Measurements from ENCODE around the gene USP7. TPM values are rescaled to one million over a fixed set of nuclear protein-coding genes. Genes with fewer than 3 reads are reported as not detected.
A peak's percentile ranks its signal among the peaks of the same experiment; 100 is the strongest.

USP7 gene
- total RNA-seq, 1 donor from 2014 or later, result 96.9 TPM

DNA sequence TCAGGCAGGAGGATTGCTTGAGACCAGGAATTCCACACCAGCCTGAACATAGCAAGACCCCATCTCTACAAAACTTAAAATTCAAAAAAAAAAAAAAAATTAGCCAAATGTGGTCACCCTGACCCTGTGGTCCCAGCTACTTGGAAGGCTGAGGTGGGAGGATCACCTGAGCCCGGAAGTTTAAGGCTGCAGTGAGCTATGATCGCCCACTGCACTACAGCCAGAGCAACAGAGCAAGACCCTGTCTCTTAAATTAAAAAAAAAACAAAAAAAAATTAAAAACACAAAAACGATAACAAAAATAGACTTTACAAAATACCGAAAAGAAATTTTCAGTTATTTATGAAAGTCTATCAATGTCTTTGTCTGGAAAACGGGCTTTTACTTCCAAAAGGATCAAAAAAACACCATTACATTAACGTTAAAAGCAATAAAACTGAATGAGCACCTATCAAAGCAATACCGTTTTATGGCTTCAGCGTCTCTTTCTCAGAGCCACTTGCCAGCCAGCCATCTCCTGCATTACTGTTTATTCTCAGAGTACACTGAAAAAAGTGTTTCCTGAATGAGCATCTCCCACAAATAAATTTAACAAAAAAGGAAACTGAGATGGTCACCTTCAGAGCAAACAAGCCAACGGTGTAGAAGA, 6.1 kb downstream of the USP7 start:
- Histone ChIP-seq H3K4me1 (ENCODE audit: insufficient read depth, low read length) (peaks cover 47% of the 10 kb centered on the region), H3K9ac (ENCODE audit: low read length) (peak overlapping the region; percentile 48)
- H3K27ac Mint-ChIP-seq (ENCODE audit: unreplicated experiment), result peak overlapping the region; percentile 47

DNA sequence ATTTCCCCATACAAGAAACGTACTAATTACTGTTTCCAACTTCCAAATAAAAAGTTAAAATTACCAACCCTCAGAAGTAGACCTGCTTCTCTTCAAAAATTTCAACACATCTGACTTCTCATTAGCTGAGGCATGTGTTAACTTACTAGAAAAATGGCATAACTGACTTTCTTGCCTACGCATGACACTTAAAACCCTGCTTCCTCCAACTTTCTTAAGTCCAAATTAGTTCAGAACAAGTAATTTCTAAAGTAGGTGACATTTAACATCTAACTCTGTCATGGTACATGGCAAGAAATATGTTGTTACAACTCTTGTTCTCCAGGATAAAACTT, 6.7 kb downstream of the USP7 start:
- H3K4me2 ChIP-seq (ENCODE audit: low read length), result no peak overlapping the region
- no peak for TF ChIP-seq EZH2 (IDR thresholded peaks at IDR 0.05; ENCODE audit: insufficient read depth, low read length)
- TF ChIP-seq, protein P1, sequence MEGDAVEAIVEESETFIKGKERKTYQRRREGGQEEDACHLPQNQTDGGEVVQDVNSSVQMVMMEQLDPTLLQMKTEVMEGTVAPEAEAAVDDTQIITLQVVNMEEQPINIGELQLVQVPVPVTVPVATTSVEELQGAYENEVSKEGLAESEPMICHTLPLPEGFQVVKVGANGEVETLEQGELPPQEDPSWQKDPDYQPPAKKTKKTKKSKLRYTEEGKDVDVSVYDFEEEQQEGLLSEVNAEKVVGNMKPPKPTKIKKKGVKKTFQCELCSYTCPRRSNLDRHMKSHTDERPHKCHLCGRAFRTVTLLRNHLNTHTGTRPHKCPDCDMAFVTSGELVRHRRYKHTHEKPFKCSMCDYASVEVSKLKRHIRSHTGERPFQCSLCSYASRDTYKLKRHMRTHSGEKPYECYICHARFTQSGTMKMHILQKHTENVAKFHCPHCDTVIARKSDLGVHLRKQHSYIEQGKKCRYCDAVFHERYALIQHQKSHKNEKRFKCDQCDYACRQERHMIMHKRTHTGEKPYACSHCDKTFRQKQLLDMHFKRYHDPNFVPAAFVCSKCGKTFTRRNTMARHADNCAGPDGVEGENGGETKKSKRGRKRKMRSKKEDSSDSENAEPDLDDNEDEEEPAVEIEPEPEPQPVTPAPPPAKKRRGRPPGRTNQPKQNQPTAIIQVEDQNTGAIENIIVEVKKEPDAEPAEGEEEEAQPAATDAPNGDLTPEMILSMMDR (IDR thresholded peaks at IDR 0.05; ENCODE audit: insufficient read depth, low read depth, low read length), result no peak
- H3K36me3 ChIP-seq (ENCODE audit: insufficient read depth, low read length), result no peaks in the 10 kb centered on the region
- H3K27me3 ChIP-seq (ENCODE audit: insufficient read depth, low read length), result no peaks in the 10 kb centered on the region
- H3K4me3 ChIP-seq (ENCODE audit: insufficient read depth, low read depth, low read length), result no peak overlapping the region
- FAIRE-seq (no peak), DNase-seq (ENCODE audit: low read depth) (no peak)
- H4K20me1 ChIP-seq (ENCODE audit: insufficient read depth, low read length), result peaks cover 94% of the 10 kb centered on the region
- H3K9ac ChIP-seq (ENCODE audit: low read length), result no peak overlapping the region
- peaks cover 95% of the 10 kb centered on the region for H3K79me2 ChIP-seq (ENCODE audit: insufficient read depth, low read length)
- H3K9me3 Mint-ChIP-seq (ENCODE audit: unreplicated experiment), result no peaks in the 10 kb centered on the region
- H3K4me1 Mint-ChIP-seq (ENCODE audit: low read depth, unreplicated experiment), result peaks cover 78% of the 10 kb centered on the region
- H3K27ac Mint-ChIP-seq (ENCODE audit: unreplicated experiment), result no peak overlapping the region
- H3K36me3 Mint-ChIP-seq (ENCODE audit: low read depth, unreplicated experiment), result no peaks in the 10 kb centered on the region
- H2AFZ ChIP-seq (ENCODE audit: low read depth, low read length), result no peak overlapping the region
- no peaks in the 10 kb centered on the region for H3K9me3 ChIP-seq (ENCODE audit: insufficient read depth, low read depth, low read length)
- no peak overlapping the region for H3K4me3 Mint-ChIP-seq (ENCODE audit: unreplicated experiment)
- no peak overlapping the region for H3K27ac ChIP-seq (ENCODE audit: low read depth, low read length)
- H3K27me3 Mint-ChIP-seq (ENCODE audit: low read depth, unreplicated experiment), result no peaks in the 10 kb centered on the region
- peaks cover 47% of the 10 kb centered on the region for H3K4me1 ChIP-seq (ENCODE audit: insufficient read depth, low read length)

More for the DNA sequence above, 6.1 kb downstream of the USP7 start:
- no peaks in the 10 kb centered on the region for H3K36me3 Mint-ChIP-seq (ENCODE audit: low read depth, unreplicated experiment)
- H4K20me1 ChIP-seq (ENCODE audit: insufficient read depth, low read length), result peaks cover 94% of the 10 kb centered on the region
- peaks cover 76% of the 10 kb centered on the region for H3K4me1 Mint-ChIP-seq (ENCODE audit: low read depth, unreplicated experiment)
- DNase-seq (ENCODE audit: low read depth) (no peak), FAIRE-seq (no peak)
- TF ChIP-seq, protein P1 (IDR thresholded peaks at IDR 0.05; ENCODE audit: insufficient read depth, low read depth, low read length), result no peak
- no peak for TF ChIP-seq EZH2 (IDR thresholded peaks at IDR 0.05; ENCODE audit: insufficient read depth, low read length)
- peak overlapping the region; percentile 71 for H3K27ac ChIP-seq (ENCODE audit: low read depth, low read length)
- no peaks in the 10 kb centered on the region for H3K27me3 Mint-ChIP-seq (ENCODE audit: low read depth, unreplicated experiment)
- H3K4me2 ChIP-seq (ENCODE audit: low read length), result peak overlapping the region; percentile 97
- H3K9me3 ChIP-seq (ENCODE audit: insufficient read depth, low read depth, low read length), result no peaks in the 10 kb centered on the region
- H3K9me3 Mint-ChIP-seq (ENCODE audit: unreplicated experiment), result no peaks in the 10 kb centered on the region
- peak overlapping the region; percentile 50 for H3K4me3 Mint-ChIP-seq (ENCODE audit: unreplicated experiment)
- no peaks in the 10 kb centered on the region for H3K36me3 ChIP-seq (ENCODE audit: insufficient read depth, low read length)
- H3K4me3 ChIP-seq (ENCODE audit: insufficient read depth, low read depth, low read length), result no peak overlapping the region
- H3K27me3 ChIP-seq (ENCODE audit: insufficient read depth, low read length), result no peaks in the 10 kb centered on the region
- no peak overlapping the region for H2AFZ ChIP-seq (ENCODE audit: low read depth, low read length)
- peaks cover 95% of the 10 kb centered on the region for H3K79me2 ChIP-seq (ENCODE audit: insufficient read depth, low read length)

Measured in astrocyte (in vitro differentiated cells and primary cell).